22Rv1 (cell line): ENCODE results near the gene TEX55.

Experiments
- CTCF ChIP-seq: fragments of 450-650 bp; IDR thresholded peaks from 2 replicates; pipeline ENCODE4 v1.5.1; 2017; ENCODE audit warnings: mild to moderate bottlenecking
- ZFX ChIP-seq: fragments of 450-650 bp; IDR thresholded peaks from 2 replicates; pipeline ENCODE4 v1.6.1; 2017; ENCODE audit warnings: antibody characterized with exemption, borderline replicate concordance

- TF ChIP-seq CTCF (no peak), ZFX (no peak)
These were observed 14.4 kb downstream of the TEX55 start for GRCh38 chr3:119160361-119160760.
